HL-60 (cell line): ENCODE data around the gene ALLC.

ENCODE experiments used
- DNase-seq, 2 experiments: peaks; one replicate each; pipeline ENCODE4 v3.0.0-alpha.2; 2010 to 2020; ENCODE audit warnings: low read depth in 1 of 2, low spot score in 1 of 2
- H3K27ac ChIP-seq: fragments of 250-450 bp; sonication (Bioruptor Pico); replicated peaks from 2 replicates; pipeline ENCODE4 v1.5.1; 2020; ENCODE audit warnings: mild to moderate bottlenecking, moderate library complexity
- H3K27me3 ChIP-seq: fragments of 250-450 bp; sonication (Bioruptor Pico); 2 replicates; pipeline ENCODE4 v1.5.1; 2021; ENCODE audit warnings: mild to moderate bottlenecking, moderate library complexity; ENCODE audit not compliant: insufficient read depth, poor library complexity, severe bottlenecking
- H3K4me3 ChIP-seq: replicated peaks from 2 replicates; pipeline ENCODE4 v1.5.1; 2011; ENCODE audit warnings: mild to moderate bottlenecking, control low read depth, low read length; ENCODE audit not compliant: insufficient read depth
- GABPA ChIP-seq: IDR thresholded peaks from 2 replicates; pipeline ENCODE4 v1.6.1; 2012; ENCODE audit warnings: low read depth
- POLR2AphosphoS5 ChIP-seq: IDR thresholded peaks from 2 replicates; pipeline ENCODE4 v1.6.1; 2012; ENCODE audit warnings: low read depth
- SPI1 ChIP-seq: IDR thresholded peaks from 2 replicates; pipeline ENCODE4 v1.6.1; 2012; ENCODE audit warnings: low read depth, mild to moderate bottlenecking, borderline replicate concordance
- TF ChIP-seq, protein P1 (sequence below): IDR thresholded peaks from 2 replicates; pipeline ENCODE4 v1.6.1; 2012; ENCODE audit warnings: low read depth; ENCODE audit not compliant: insufficient replicate concordance
- TF ChIP-seq, protein P2 (sequence below): IDR thresholded peaks from one replicate; pipeline ENCODE4 v1.5.1; 2011; ENCODE audit warnings: low read length, control low read depth, inconsistent platforms; ENCODE audit not compliant: insufficient read depth

Gene ALLC

GRCh38 chr2:3729055-3729448 lies 71.1 kb downstream of the ALLC start:
- TF ChIP-seq, protein P1, sequence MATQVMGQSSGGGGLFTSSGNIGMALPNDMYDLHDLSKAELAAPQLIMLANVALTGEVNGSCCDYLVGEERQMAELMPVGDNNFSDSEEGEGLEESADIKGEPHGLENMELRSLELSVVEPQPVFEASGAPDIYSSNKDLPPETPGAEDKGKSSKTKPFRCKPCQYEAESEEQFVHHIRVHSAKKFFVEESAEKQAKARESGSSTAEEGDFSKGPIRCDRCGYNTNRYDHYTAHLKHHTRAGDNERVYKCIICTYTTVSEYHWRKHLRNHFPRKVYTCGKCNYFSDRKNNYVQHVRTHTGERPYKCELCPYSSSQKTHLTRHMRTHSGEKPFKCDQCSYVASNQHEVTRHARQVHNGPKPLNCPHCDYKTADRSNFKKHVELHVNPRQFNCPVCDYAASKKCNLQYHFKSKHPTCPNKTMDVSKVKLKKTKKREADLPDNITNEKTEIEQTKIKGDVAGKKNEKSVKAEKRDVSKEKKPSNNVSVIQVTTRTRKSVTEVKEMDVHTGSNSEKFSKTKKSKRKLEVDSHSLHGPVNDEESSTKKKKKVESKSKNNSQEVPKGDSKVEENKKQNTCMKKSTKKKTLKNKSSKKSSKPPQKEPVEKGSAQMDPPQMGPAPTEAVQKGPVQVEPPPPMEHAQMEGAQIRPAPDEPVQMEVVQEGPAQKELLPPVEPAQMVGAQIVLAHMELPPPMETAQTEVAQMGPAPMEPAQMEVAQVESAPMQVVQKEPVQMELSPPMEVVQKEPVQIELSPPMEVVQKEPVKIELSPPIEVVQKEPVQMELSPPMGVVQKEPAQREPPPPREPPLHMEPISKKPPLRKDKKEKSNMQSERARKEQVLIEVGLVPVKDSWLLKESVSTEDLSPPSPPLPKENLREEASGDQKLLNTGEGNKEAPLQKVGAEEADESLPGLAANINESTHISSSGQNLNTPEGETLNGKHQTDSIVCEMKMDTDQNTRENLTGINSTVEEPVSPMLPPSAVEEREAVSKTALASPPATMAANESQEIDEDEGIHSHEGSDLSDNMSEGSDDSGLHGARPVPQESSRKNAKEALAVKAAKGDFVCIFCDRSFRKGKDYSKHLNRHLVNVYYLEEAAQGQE = no peak
- TF ChIP-seq SPI1 (no peak), GABPA (no peak), POLR2AphosphoS5 (no peak)
- TF ChIP-seq, protein P2, sequence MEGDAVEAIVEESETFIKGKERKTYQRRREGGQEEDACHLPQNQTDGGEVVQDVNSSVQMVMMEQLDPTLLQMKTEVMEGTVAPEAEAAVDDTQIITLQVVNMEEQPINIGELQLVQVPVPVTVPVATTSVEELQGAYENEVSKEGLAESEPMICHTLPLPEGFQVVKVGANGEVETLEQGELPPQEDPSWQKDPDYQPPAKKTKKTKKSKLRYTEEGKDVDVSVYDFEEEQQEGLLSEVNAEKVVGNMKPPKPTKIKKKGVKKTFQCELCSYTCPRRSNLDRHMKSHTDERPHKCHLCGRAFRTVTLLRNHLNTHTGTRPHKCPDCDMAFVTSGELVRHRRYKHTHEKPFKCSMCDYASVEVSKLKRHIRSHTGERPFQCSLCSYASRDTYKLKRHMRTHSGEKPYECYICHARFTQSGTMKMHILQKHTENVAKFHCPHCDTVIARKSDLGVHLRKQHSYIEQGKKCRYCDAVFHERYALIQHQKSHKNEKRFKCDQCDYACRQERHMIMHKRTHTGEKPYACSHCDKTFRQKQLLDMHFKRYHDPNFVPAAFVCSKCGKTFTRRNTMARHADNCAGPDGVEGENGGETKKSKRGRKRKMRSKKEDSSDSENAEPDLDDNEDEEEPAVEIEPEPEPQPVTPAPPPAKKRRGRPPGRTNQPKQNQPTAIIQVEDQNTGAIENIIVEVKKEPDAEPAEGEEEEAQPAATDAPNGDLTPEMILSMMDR = no peak
- Histone ChIP-seq H3K27ac (no peak overlapping the region), H3K27me3 (no peaks in the 10 kb centered on the region), H3K4me3 (no peak overlapping the region)
- no peak for DNase-seq

DNA sequence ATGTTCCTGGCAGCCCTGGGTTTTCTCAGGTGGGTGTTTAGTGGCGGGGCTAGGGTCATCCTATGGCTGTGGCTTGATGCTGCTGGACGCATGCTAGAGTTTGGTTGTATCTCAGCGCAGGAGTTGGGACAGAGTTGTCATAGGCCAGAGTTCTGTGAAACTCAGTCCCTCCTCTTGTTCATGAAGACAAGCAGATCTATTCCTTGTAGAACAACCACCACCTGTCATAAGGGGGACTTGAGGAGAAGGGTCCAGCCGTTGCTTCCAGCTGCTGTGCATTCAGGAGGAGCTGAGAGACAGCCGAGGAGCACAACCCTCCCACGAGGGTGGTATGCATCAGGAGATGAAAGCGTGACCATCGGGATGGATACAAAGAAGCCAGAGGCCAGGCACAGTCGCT lies 71.8 kb downstream of the ALLC start:
- no peaks in the 10 kb centered on the region for H3K27me3 ChIP-seq
- TF ChIP-seq POLR2AphosphoS5 (no peak), GABPA (no peak), SPI1 (no peak)
- TF ChIP-seq, protein P2 = no peak
- TF ChIP-seq, protein P1 = no peak
- H3K4me3 ChIP-seq = no peak overlapping the region
- no peak overlapping the region for H3K27ac ChIP-seq
- DNase-seq = no peak

DNA sequence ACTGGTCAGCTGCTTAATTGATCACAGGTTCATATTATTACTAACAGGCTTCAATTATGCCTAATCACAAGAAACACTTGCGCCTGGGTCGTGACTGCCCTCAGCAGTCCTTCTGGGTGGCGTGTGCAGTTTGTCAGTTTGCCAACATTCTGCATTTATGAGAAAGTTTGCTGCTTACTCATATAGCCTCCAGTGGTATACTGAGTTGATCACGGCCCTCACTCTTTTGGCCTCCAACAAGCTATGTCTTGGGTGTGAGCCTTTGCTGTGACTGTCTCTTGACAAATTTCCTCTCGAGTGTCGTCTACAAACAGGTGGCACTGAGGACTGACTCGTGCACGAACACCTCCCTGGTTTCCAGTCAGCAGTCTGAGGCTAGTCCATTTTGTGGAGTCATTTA lies 72.6 kb downstream of the ALLC start:
- no peak overlapping the region for H3K27ac ChIP-seq
- TF ChIP-seq SPI1 (no peak), POLR2AphosphoS5 (no peak), GABPA (no peak)
- TF ChIP-seq, protein P1 = no peak
- TF ChIP-seq, protein P2 = no peak
- no peak overlapping the region for H3K4me3 ChIP-seq
- H3K27me3 ChIP-seq = no peaks in the 10 kb centered on the region
- DNase-seq = no peak
